Thoracic aorta (tissue), 2 donors: ENCODE measurements around the gene MTURN. TPM values are rescaled to one million over a fixed set of nuclear protein-coding genes. Genes with fewer than 3 reads are reported as not detected.
A peak's percentile ranks its signal among the peaks of the same experiment; 100 is the strongest.

Experiments used
- ATAC-seq: fragments of 150-250 bp; one replicate; pipeline ENCODE4 v1.8.0; 2017; ENCODE audit warnings: low read depth; ENCODE audit not compliant: insufficient number of reproducible peaks, low FRiP score
- DNase-seq: peaks from one replicate; pipeline ENCODE4 v3.0.0-alpha.2; 2020; ENCODE audit warnings: low spot score
- H3K27ac ChIP-seq, 2 donors: fragments of 200-600 bp; sonication (generic); 1 replicate in 1 of 2; 2 replicates in 1 of 2; pipeline ENCODE4 v1.5.1; 2016; ENCODE audit warnings: mild to moderate bottlenecking in 2 of 2, moderate library complexity in 2 of 2
- H3K27me3 ChIP-seq: fragments of 200-600 bp; sonication (generic); replicated peaks from 2 replicates; pipeline ENCODE4 v1.6.0; 2016; ENCODE audit warnings: mild to moderate bottlenecking; ENCODE audit not compliant: insufficient read depth
- H3K36me3 ChIP-seq: fragments of 200-600 bp; sonication (generic); one replicate; pipeline ENCODE4 v1.5.1; 2016
- H3K4me1 ChIP-seq, 2 donors: fragments of 200-600 bp; sonication (generic); 1 replicate in 1 of 2; 2 replicates in 1 of 2; pipeline versions ENCODE4 v1.5.1 to v1.6.0; 2016; ENCODE audit warnings: low read depth in 2 of 2, mild to moderate bottlenecking in 1 of 2; ENCODE audit not compliant: control insufficient read depth in 1 of 2
- H3K4me3 ChIP-seq: fragments of 200-600 bp; sonication (generic); 2 replicates; pipeline ENCODE4 v1.5.1; 2016; ENCODE audit warnings: mild to moderate bottlenecking
- H3K9me3 ChIP-seq: fragments of 200-600 bp; sonication (generic); 2 replicates; pipeline ENCODE4 v1.5.1; 2016
- CTCF ChIP-seq: fragments of 200-600 bp; sonication (generic); IDR thresholded peaks from one replicate; pipeline ENCODE4 v1.5.1; 2019; ENCODE audit warnings: antibody characterized with exemption
- total RNA-seq, 2 donors: library from RNA; depleted of rRNA; stranded (reverse); fragments of >200 nt; gene quantifications; one replicate each; pipeline versions ENCODE4 v1.1.0 to v1.2.3, GENCODE V29; 2016

MTURN gene
- total RNA-seq, 2 donors from 2014 or later, result 71.1 to 80.1 TPM

- peaks cover 6% of the 10 kb centered on the region for H3K36me3 ChIP-seq
- ATAC-seq, result no peak
Measured at GRCh38 chr7:30154111-30154587, 19.4 kb downstream of the MTURN start.

GRCh38 chr7:30155481-30155880, 20.7 kb downstream of the MTURN start:
- Histone ChIP-seq H3K27me3 (no peaks in the 10 kb centered on the region), H3K9me3 (no peaks in the 10 kb centered on the region), H3K4me3 (no peak overlapping the region), H3K27ac (no peak overlapping the region), H3K36me3 (peaks cover 6% of the 10 kb centered on the region), H3K4me1 (peaks cover 0 to 7% of the 10 kb centered on the region in 2 donors)
- no peak for TF ChIP-seq CTCF
- no peak for ATAC-seq
- no peak for DNase-seq

More at GRCh38 chr7:30154111-30154587, 19.4 kb downstream of the MTURN start:
- peaks cover 0 to under 1% of the 10 kb centered on the region in 2 donors for H3K4me1 ChIP-seq
- no peaks in the 10 kb centered on the region for H3K27me3 ChIP-seq
- no peak overlapping the region for H3K27ac ChIP-seq
- no peak overlapping the region for H3K4me3 ChIP-seq
- H3K9me3 ChIP-seq, result no peaks in the 10 kb centered on the region
- no peak for DNase-seq
- no peak for TF ChIP-seq CTCF

- TF ChIP-seq CTCF, result no peak
- no peak for DNase-seq
- no peak overlapping the region for H3K27ac ChIP-seq
Measured at GRCh38 chr7:30157204-30157603, 22.4 kb downstream of the MTURN start.

GRCh38 chr7:30159163-30159562, 24.4 kb downstream of the MTURN start:
- no peaks in the 10 kb centered on the region for H3K27me3 ChIP-seq
- ATAC-seq (no peak), DNase-seq (no peak)
- H3K27ac ChIP-seq, result no peak overlapping the region
- no peak for TF ChIP-seq CTCF
- no peaks in the 10 kb centered on the region for H3K9me3 ChIP-seq
- peaks cover 8 to 24% of the 10 kb centered on the region in 2 donors for H3K4me1 ChIP-seq
- peaks cover under 1% of the 10 kb centered on the region for H3K36me3 ChIP-seq
- H3K4me3 ChIP-seq, result no peak overlapping the region

More at GRCh38 chr7:30157204-30157603, 22.4 kb downstream of the MTURN start:
- Histone ChIP-seq H3K27me3 (no peaks in the 10 kb centered on the region), H3K9me3 (no peaks in the 10 kb centered on the region), H3K4me3 (no peak overlapping the region), H3K36me3 (peaks cover 6% of the 10 kb centered on the region), H3K4me1 (peaks cover 0 to 7% of the 10 kb centered on the region in 2 donors)
- no peak for ATAC-seq

GRCh38 chr7:30159698-30160143, 24.9 kb downstream of the MTURN start:
- peaks cover 8 to 29% of the 10 kb centered on the region in 2 donors for H3K4me1 ChIP-seq
- ATAC-seq (no peak), DNase-seq (no peak)
- no peak for TF ChIP-seq CTCF
- peak overlapping the region in 1 of 2 donors; percentile 13 for H3K27ac ChIP-seq
- H3K4me3 ChIP-seq, result no peak overlapping the region
- no peaks in the 10 kb centered on the region for H3K27me3 ChIP-seq
- no peaks in the 10 kb centered on the region for H3K9me3 ChIP-seq
- no peaks in the 10 kb centered on the region for H3K36me3 ChIP-seq
